OCI-LY3 (cell line): Measurements from ENCODE around the gene NUBP2.

Source experiments
- EZH2phosphoT487 ChIP-seq: fragments of 200-600 bp; shearing (Covaris generic); IDR thresholded peaks from 2 replicates; pipeline ENCODE4 v1.6.1; 2018; ENCODE audit warnings: antibody characterized with exemption, mixed run types, low read depth
- TF ChIP-seq, protein P1 (sequence below): fragments of 200-600, 300-600 bp; sonication (generic); IDR thresholded peaks from 2 replicates; pipeline ENCODE4 v1.5.1; 2014; ENCODE audit warnings: antibody characterized with exemption, low read length, low read depth

DNA sequence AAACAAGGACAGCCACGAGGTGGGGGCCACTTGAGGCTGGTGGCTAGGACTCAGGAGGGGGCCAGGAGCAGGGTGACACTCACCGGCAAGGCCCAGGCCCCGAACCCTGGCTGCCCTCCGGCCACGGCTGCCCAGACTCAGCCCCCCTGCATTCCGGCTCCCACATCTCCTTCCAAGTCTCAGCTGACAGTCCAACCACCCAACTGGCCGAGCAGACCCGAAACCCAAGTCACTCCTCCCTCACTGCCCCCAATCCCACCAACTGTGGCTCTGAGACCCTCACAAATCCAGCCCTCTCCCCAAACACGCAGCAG, 34.5 kb downstream of the NUBP2 start:
- TF ChIP-seq, protein P1, sequence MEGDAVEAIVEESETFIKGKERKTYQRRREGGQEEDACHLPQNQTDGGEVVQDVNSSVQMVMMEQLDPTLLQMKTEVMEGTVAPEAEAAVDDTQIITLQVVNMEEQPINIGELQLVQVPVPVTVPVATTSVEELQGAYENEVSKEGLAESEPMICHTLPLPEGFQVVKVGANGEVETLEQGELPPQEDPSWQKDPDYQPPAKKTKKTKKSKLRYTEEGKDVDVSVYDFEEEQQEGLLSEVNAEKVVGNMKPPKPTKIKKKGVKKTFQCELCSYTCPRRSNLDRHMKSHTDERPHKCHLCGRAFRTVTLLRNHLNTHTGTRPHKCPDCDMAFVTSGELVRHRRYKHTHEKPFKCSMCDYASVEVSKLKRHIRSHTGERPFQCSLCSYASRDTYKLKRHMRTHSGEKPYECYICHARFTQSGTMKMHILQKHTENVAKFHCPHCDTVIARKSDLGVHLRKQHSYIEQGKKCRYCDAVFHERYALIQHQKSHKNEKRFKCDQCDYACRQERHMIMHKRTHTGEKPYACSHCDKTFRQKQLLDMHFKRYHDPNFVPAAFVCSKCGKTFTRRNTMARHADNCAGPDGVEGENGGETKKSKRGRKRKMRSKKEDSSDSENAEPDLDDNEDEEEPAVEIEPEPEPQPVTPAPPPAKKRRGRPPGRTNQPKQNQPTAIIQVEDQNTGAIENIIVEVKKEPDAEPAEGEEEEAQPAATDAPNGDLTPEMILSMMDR, result no peak
- TF ChIP-seq EZH2phosphoT487, result no peak
